A673 (cell line): Measurements from ENCODE around the gene MRPL38. TPM values are rescaled to one million over a fixed set of nuclear protein-coding genes. Genes with fewer than 3 reads are reported as not detected.

Experiments
- BruUV-seq: library from RNA; stranded (reverse); fragments of 400-500 nt; replicated peaks from 2 replicates; lab custom pipeline; 2021; lab: Mats Ljungman, UMichigan
- CTCF ChIA-PET: fragments of 300-600 bp; sonication (Branson Sonifier 250); formaldehyde crosslinking; loops from one replicate; lab custom pipeline; 2022; ENCODE audit warnings: antibody characterized with exemption; lab: Charles Lee
- POLR2A ChIA-PET: fragments of 300-600 bp; sonication (Branson Sonifier 250); formaldehyde crosslinking; loops from one replicate; lab custom pipeline; 2022; ENCODE audit warnings: antibody characterized with exemption; ENCODE audit not compliant: low non-redundant PET; lab: Charles Lee
- DNase-seq: peaks from one replicate; pipeline ENCODE4 v3.0.0-alpha.2; 2015; ENCODE audit warnings: low spot score
- H3K27ac ChIP-seq: fragments of 200-600 bp; sonication (generic); 2 replicates; pipeline ENCODE4 v1.5.1; 2016; ENCODE audit warnings: mixed run types, low read depth, mild to moderate bottlenecking, mixed read lengths, antibody characterized with exemption, low read length; ENCODE audit not compliant: poor library complexity, severe bottlenecking
- H3K27me3 ChIP-seq: fragments of 200-600 bp; sonication (generic); replicated peaks from 2 replicates; pipeline ENCODE4 v1.6.1; 2017; ENCODE audit warnings: mixed run types, low read depth, mild to moderate bottlenecking, mixed read lengths, antibody characterized with exemption, low read length; ENCODE audit not compliant: insufficient read depth, poor library complexity
- H3K36me3 ChIP-seq: fragments of 200-600 bp; sonication (generic); 2 replicates; pipeline ENCODE4 v1.6.1; 2016; ENCODE audit warnings: mixed run types, mild to moderate bottlenecking, mixed read lengths, antibody characterized with exemption, low read length; ENCODE audit not compliant: insufficient read depth, poor library complexity, severe bottlenecking
- H3K4me1 ChIP-seq: fragments of 200-600 bp; sonication (generic); 2 replicates; pipeline ENCODE4 v1.6.1; 2017; ENCODE audit warnings: mixed run types, mild to moderate bottlenecking, mixed read lengths, antibody characterized with exemption, low read length; ENCODE audit not compliant: insufficient read depth, poor library complexity, severe bottlenecking
- H3K4me3 ChIP-seq: fragments of 200-600 bp; sonication (generic); 2 replicates; pipeline ENCODE4 v1.5.1; 2016; ENCODE audit warnings: low read depth, mixed run types, mild to moderate bottlenecking, mixed read lengths, low read length; ENCODE audit not compliant: poor library complexity, severe bottlenecking
- H3K9me3 ChIP-seq: fragments of 200-600 bp; sonication (generic); 2 replicates; pipeline ENCODE4 v1.6.1; 2016; ENCODE audit warnings: mixed run types, low read depth, mild to moderate bottlenecking, mixed read lengths, antibody characterized with exemption, low read length; ENCODE audit not compliant: poor library complexity, severe bottlenecking
- CTCF ChIP-seq: fragments of 300-800, 200-600 bp; sonication (generic); conservative IDR thresholded peaks from 2 replicates; pipeline ENCODE4 v1.5.1; 2017; ENCODE audit warnings: low read depth, mild to moderate bottlenecking, antibody characterized with exemption, low read length, moderate library complexity, mixed read lengths
- EZH2 ChIP-seq: fragments of 200-600 bp; sonication (generic); IDR thresholded peaks from 2 replicates; pipeline ENCODE4 v1.6.1; 2017; ENCODE audit warnings: borderline replicate concordance, low read depth, mild to moderate bottlenecking, mixed read lengths, antibody characterized with exemption, low read length; ENCODE audit not compliant: poor library complexity, severe bottlenecking
- intact Hi-C: fragments of 100-400 bp; cut with micrococcal nuclease; formaldehyde crosslinking; loops from one replicate; pipeline ENCODE4 v1.10.0; 2022; ENCODE audit not compliant: unreplicated experiment
- total RNA-seq: library from RNA; stranded (reverse); gene quantifications from 2 replicates; pipeline ENCODE4 v1.2.3, GENCODE V29; 2021

MRPL38 gene
- total RNA-seq, 1 experiment from 2014 or later: 167 TPM

GRCh38 chr17:75885431-75885830, 19.3 kb downstream of the MRPL38 start:
- TF ChIP-seq EZH2 (no peak), CTCF (no peak)
- no peaks in the 10 kb centered on the region for H3K9me3 ChIP-seq
- no peak for DNase-seq
- no TSS peak for BruUV-seq
- intact Hi-C loops: no loop called here
- H3K4me1 ChIP-seq: no peaks in the 10 kb centered on the region
- H3K4me3 ChIP-seq: no peak overlapping the region
- peaks cover under 1% of the 10 kb centered on the region for H3K36me3 ChIP-seq
- CTCF ChIA-PET: no interaction called here
- no peaks in the 10 kb centered on the region for H3K27me3 ChIP-seq
- POLR2A ChIA-PET: no interaction called here
- no peak overlapping the region for H3K27ac ChIP-seq

GRCh38 chr17:75881678-75882454, 22.8 kb downstream of the MRPL38 start:
- Histone ChIP-seq H3K4me3 (no peak overlapping the region), H3K27me3 (peaks cover 13% of the 10 kb centered on the region), H3K36me3 (no peaks in the 10 kb centered on the region), H3K4me1 (peaks cover 8% of the 10 kb centered on the region), H3K9me3 (no peaks in the 10 kb centered on the region), H3K27ac (no peak overlapping the region)
- DNase-seq: no peak
- CTCF ChIA-PET: no interaction called here
- TF ChIP-seq CTCF (no peak), EZH2 (no peak)
- no TSS peak for BruUV-seq
- POLR2A ChIA-PET: interaction anchor here (0.6 kb wide), 1 partner anchor 23 kb away, joined by 5 read pairs; the partner anchor contains the start of gene MRPL38
- intact Hi-C loops: no loop called here

- peaks cover 13% of the 10 kb centered on the region for H3K27me3 ChIP-seq
- H3K4me3 ChIP-seq: no peak overlapping the region
- ChIA-PET POLR2A (no interaction called here), CTCF (no interaction called here)
- DNase-seq: no peak
- BruUV-seq: no TSS peak
- H3K4me1 ChIP-seq: peaks cover 16% of the 10 kb centered on the region
- TF ChIP-seq EZH2 (no peak), CTCF (no peak)
- intact Hi-C loops: no loop called here
- H3K27ac ChIP-seq: no peak overlapping the region
- no peaks in the 10 kb centered on the region for H3K36me3 ChIP-seq
- H3K9me3 ChIP-seq: no peaks in the 10 kb centered on the region
Measured at GRCh38 chr17:75880266-75880665, 24.4 kb downstream of the MRPL38 start.
